ENCODE measurements around the gene RPN2. TPM values are rescaled to one million over a fixed set of nuclear protein-coding genes. Genes with fewer than 3 reads are reported as not detected.

Gene RPN2
- total and polyA plus RNA-seq, 2 donors (not counting 1 experiment from before 2014, with no cell fraction given) = 80.2 to 87.3 TPM

DNA sequence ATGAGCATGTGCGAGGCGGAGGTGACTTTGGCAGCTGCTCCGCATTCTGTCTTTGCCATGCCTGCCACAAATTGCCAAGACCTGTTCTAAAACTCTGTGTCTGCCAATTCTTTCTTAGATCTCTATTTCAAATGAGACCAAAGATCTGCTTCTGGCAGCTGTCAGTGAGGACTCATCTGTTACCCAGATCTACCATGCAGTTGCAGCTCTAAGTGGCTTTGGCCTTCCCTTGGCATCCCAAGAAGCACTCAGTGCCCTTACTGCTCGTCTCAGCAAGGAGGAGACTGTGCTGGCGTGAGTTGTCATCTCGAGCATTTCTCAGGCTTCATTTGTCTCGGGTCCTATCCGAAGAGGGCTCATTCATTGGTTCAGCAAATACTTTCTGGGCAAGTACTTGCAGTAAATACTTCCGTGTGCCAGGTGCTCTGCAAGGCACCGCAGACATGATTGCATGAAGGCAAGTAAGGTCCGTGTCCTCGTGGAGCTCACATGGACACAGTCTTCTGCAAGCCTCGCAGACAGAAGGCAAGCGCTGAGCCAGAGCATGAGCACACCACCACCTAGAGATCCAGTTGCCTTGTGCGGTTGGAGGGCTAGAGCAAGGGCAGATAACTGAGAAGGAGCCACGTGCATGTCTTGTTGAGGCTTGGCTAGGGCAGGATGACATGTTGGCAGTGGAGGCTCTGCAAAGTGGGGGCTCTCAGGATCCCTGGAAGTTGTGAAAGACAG is 20.0 kb downstream of the RPN2 start:
- no peak overlapping the region for H3K9ac ChIP-seq (ENCODE audit: low read length)
- intact Hi-C loops (cut with micrococcal nuclease) = loop anchor here (10.0 kb wide), 1 partner anchor 796 kb away; no protein-coding TSS in a partner anchor
- H4K20me1 ChIP-seq (ENCODE audit: control insufficient read depth, insufficient read depth, low read length, poor library complexity, severe bottlenecking) = peaks cover 46% of the 10 kb centered on the region
- Mint-ChIP-seq H3K27me3 (no peaks in the 10 kb centered on the region), H3K9me3 (ENCODE audit: insufficient read depth) (no peaks in the 10 kb centered on the region), H3K4me3 (no peak overlapping the region), H3K27ac (no peak overlapping the region), H3K4me1 (peaks cover 13% of the 10 kb centered on the region)
- no peak overlapping the region for H3K27ac ChIP-seq (ENCODE audit: low read length in 2 of 2)
- peaks cover 75% of the 10 kb centered on the region for H3K79me2 ChIP-seq (ENCODE audit: control insufficient read depth, insufficient read depth, low read length)
- ATAC-seq (ENCODE audit: low read depth) (no peak), DNase-seq (no peak)
- peaks cover 3 to 12% of the 10 kb centered on the region in 2 donors for H3K4me1 ChIP-seq (ENCODE audit: control insufficient read depth in 2 of 2, insufficient read depth in 2 of 2, low read length in 2 of 2)
- H3K4me2 ChIP-seq (replicated peaks; ENCODE audit: low read depth, low read length, poor library complexity, severe bottlenecking) = no peak overlapping the region
- H2AFZ ChIP-seq (ENCODE audit: insufficient read depth, low read depth, low read length, poor library complexity, severe bottlenecking) = no peak overlapping the region
- ChIA-PET POLR2A (no interaction called here), CTCF (interaction anchor here (0.7 to 17.7 kb wide), 5 partner anchors 8 to 333 kb away, joined by 3 to 307 read pairs (median 5); partner anchors contain the start of genes BLCAP, MROH8 and RPN2)
- peaks cover 1 to 52% of the 10 kb centered on the region in 2 experiments for H3K36me3 ChIP-seq (replicated peaks in 1 of 2; ENCODE audit: control extremely low read depth in 1 of 2, control insufficient read depth in 1 of 2, extremely low read depth in 1 of 2, insufficient read depth in 2 of 2, low read length in 1 of 2)
- H3K27me3 ChIP-seq (replicated peaks in 1 of 4; ENCODE audit: control extremely low read depth in 1 of 4, control insufficient read depth in 3 of 4, insufficient read depth in 4 of 4, low read length in 3 of 4) = no peaks in the 10 kb centered on the region
- WGBS (ENCODE audit: insufficient coverage) = 92% methylated on average over 16 of the region's 16 CpGs
- H3K4me3 ChIP-seq (ENCODE audit: control extremely low read depth in 1 of 5, extremely low read depth in 1 of 5, insufficient read depth in 1 of 5, low read depth in 2 of 5, low read length in 4 of 5) = no peak overlapping the region
- no peaks in the 10 kb centered on the region for H3K9me3 ChIP-seq (ENCODE audit: control extremely low read depth in 1 of 3, control insufficient read depth in 2 of 3, insufficient read depth in 1 of 3, low read length in 2 of 3)
- no peak for TF ChIP-seq EZH2 (IDR thresholded peaks at IDR 0.05; ENCODE audit: borderline replicate concordance, insufficient read depth, low read depth, low read length, poor library complexity, severe bottlenecking)
- TF ChIP-seq, protein P1, sequence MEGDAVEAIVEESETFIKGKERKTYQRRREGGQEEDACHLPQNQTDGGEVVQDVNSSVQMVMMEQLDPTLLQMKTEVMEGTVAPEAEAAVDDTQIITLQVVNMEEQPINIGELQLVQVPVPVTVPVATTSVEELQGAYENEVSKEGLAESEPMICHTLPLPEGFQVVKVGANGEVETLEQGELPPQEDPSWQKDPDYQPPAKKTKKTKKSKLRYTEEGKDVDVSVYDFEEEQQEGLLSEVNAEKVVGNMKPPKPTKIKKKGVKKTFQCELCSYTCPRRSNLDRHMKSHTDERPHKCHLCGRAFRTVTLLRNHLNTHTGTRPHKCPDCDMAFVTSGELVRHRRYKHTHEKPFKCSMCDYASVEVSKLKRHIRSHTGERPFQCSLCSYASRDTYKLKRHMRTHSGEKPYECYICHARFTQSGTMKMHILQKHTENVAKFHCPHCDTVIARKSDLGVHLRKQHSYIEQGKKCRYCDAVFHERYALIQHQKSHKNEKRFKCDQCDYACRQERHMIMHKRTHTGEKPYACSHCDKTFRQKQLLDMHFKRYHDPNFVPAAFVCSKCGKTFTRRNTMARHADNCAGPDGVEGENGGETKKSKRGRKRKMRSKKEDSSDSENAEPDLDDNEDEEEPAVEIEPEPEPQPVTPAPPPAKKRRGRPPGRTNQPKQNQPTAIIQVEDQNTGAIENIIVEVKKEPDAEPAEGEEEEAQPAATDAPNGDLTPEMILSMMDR (IDR thresholded peaks at IDR 0.05) = no peak

DNA sequence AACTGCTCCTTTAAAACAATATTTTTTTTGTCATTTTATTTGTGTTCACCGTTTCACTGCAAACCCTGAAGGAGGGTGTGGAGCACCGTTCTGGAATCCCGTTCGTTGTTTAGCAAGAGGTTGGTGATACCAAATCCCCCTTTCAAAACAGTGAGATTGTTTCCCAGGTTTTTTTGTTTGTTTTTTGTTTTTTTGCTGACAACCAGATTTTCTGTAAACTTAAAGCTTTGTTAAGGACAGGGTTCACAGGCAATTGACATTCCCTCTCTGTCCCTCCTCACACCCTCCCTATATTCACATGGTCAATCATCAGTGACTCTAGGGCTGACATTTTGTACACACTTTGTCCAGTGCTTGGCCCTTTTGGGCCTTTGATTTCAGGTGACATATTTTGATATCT is 21.2 kb downstream of the RPN2 start:
- no peak for ATAC-seq (ENCODE audit: low read depth)
- POLR2A ChIA-PET = interaction anchor here (0.8 kb wide), 1 partner anchor 334 kb away, joined by 6 read pairs; no protein-coding TSS in a partner anchor
- H3K27ac Mint-ChIP-seq = no peak overlapping the region
- CTCF ChIA-PET = interaction anchor here (1.3 to 17.7 kb wide), 5 partner anchors 9 to 338 kb away, joined by 4 to 307 read pairs (median 5); partner anchors contain the start of genes BLCAP, MROH8 and RPN2
- H2AFZ ChIP-seq (ENCODE audit: insufficient read depth, low read depth, low read length, poor library complexity, severe bottlenecking) = no peak overlapping the region
- H3K27ac ChIP-seq (ENCODE audit: low read length in 2 of 2) = no peak overlapping the region
- intact Hi-C loops (cut with micrococcal nuclease) = no loop called here
- DNase-seq = no peak
- H3K4me2 ChIP-seq (replicated peaks; ENCODE audit: low read depth, low read length, poor library complexity, severe bottlenecking) = no peak overlapping the region
- H3K4me1 Mint-ChIP-seq = peaks cover 6% of the 10 kb centered on the region
- peaks cover 10 to 62% of the 10 kb centered on the region in 2 experiments for H3K36me3 ChIP-seq (replicated peaks in 1 of 2; ENCODE audit: control extremely low read depth in 1 of 2, control insufficient read depth in 1 of 2, extremely low read depth in 1 of 2, insufficient read depth in 2 of 2, low read length in 1 of 2)
- peaks cover 40% of the 10 kb centered on the region for H4K20me1 ChIP-seq (ENCODE audit: control insufficient read depth, insufficient read depth, low read length, poor library complexity, severe bottlenecking)
- WGBS (ENCODE audit: insufficient coverage) = no CpG with 5 or more reads among the region's 4 CpGs
- no peaks in the 10 kb centered on the region for H3K27me3 Mint-ChIP-seq
- H3K4me3 ChIP-seq (ENCODE audit: control extremely low read depth in 1 of 5, extremely low read depth in 1 of 5, insufficient read depth in 1 of 5, low read depth in 2 of 5, low read length in 4 of 5) = no peak overlapping the region
- H3K9ac ChIP-seq (ENCODE audit: low read length) = no peak overlapping the region
- no peak for TF ChIP-seq EZH2 (IDR thresholded peaks at IDR 0.05; ENCODE audit: borderline replicate concordance, insufficient read depth, low read depth, low read length, poor library complexity, severe bottlenecking)
- TF ChIP-seq, protein P1 (IDR thresholded peaks at IDR 0.05) = no peak
- no peaks in the 10 kb centered on the region for H3K9me3 ChIP-seq (ENCODE audit: control extremely low read depth in 1 of 3, control insufficient read depth in 2 of 3, insufficient read depth in 1 of 3, low read length in 2 of 3)
- no peak overlapping the region for H3K4me3 Mint-ChIP-seq
- peaks cover 64% of the 10 kb centered on the region for H3K79me2 ChIP-seq (ENCODE audit: control insufficient read depth, insufficient read depth, low read length)
- no peaks in the 10 kb centered on the region for H3K9me3 Mint-ChIP-seq (ENCODE audit: insufficient read depth)
- no peaks in the 10 kb centered on the region for H3K27me3 ChIP-seq (replicated peaks in 1 of 4; ENCODE audit: control extremely low read depth in 1 of 4, control insufficient read depth in 3 of 4, insufficient read depth in 4 of 4, low read length in 3 of 4)
- peaks cover 0 to 1% of the 10 kb centered on the region in 2 donors for H3K4me1 ChIP-seq (ENCODE audit: control insufficient read depth in 2 of 2, insufficient read depth in 2 of 2, low read length in 2 of 2)

Measured in B cell (primary cell).